Ascending aorta (tissue), 2 donors: Measurements from ENCODE around the gene NBPF9. TPM values are rescaled to one million over a fixed set of nuclear protein-coding genes. Genes with fewer than 3 reads are reported as not detected.
"Not testable (repeated sequence)": the region's sequence is repeated elsewhere in the genome, so short reads cannot be mapped to it uniquely, and the experiment has no call there.

Source experiments
- DNase-seq, 2 donors: peaks; one replicate each; pipeline ENCODE4 v3.0.0-alpha.2; 2019; ENCODE audit warnings: low spot score in 2 of 2
- H3K27ac ChIP-seq, 2 donors: fragments of 200-600 bp; sonication (generic); one replicate each; pipeline ENCODE4 v1.5.1; 2016 to 2017; ENCODE audit warnings: mild to moderate bottlenecking in 1 of 2
- H3K27me3 ChIP-seq: fragments of 200-600 bp; sonication (generic); one replicate; pipeline ENCODE4 v1.5.1; 2017
- H3K36me3 ChIP-seq, 2 donors: fragments of 200-600 bp; sonication (generic); one replicate each; pipeline ENCODE4 v1.5.1; 2016
- H3K4me1 ChIP-seq, 2 donors: fragments of 200-600 bp; sonication (generic); one replicate each; pipeline ENCODE4 v1.5.1; 2016 to 2017; ENCODE audit warnings: mild to moderate bottlenecking in 1 of 2
- H3K4me3 ChIP-seq, 2 donors: fragments of 200-600 bp; sonication (generic); one replicate each; pipeline ENCODE4 v1.5.1; 2016 to 2017; ENCODE audit warnings: mild to moderate bottlenecking in 1 of 2
- H3K9me3 ChIP-seq, 2 donors: fragments of 200-600 bp; sonication (generic); one replicate each; pipeline ENCODE4 v1.5.1; 2016
- intact Hi-C: fragments of 100-400 bp; cut with DNase I; formaldehyde crosslinking; loops from one replicate; pipeline ENCODE4 v1.15.1; 2023
- total RNA-seq: library from RNA; depleted of rRNA; stranded (reverse); fragments of >200 nt; gene quantifications from one replicate; pipeline ENCODE4 v1.1.0, GENCODE V29; 2016

Gene NBPF9
- total RNA-seq, 1 donor from 2014 or later: 17.5 TPM

DNA sequence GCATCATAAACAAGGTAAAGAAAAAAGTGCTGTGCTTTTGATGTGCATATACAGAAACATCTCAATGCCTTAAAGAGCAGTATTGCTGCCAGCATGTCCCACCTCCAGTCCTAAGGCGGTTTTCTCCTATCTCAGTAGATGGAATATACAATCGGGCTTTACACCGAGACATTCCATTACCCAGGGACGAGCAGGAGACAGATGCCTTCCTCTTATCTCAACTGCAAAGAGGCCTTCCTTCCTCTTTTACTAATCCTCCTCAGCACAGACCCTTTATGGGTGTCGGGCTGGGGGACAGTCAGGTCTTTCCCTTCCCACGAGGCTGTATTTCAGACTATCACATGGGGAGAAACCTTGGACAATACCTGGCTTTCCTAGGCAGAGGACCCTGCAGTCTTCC, 10.2 kb downstream of the NBPF9 start:
- intact Hi-C loops, H3K4me3 ChIP-seq, DNase-seq, H3K27me3 ChIP-seq, H3K9me3 ChIP-seq, H3K27ac ChIP-seq, H3K4me1 ChIP-seq, H3K36me3 ChIP-seq: not testable (repeated sequence)

- H3K4me3 ChIP-seq, intact Hi-C loops, H3K27me3 ChIP-seq, H3K9me3 ChIP-seq, H3K4me1 ChIP-seq, H3K27ac ChIP-seq, DNase-seq, H3K36me3 ChIP-seq: not testable (repeated sequence)
Measured at GRCh38 chr1:149075505-149076127, 27.7 kb downstream of the NBPF9 start.

- DNase-seq, H3K36me3 ChIP-seq, H3K9me3 ChIP-seq, H3K4me3 ChIP-seq, H3K4me1 ChIP-seq, H3K27me3 ChIP-seq, H3K27ac ChIP-seq, intact Hi-C loops: not testable (repeated sequence)
Measured at GRCh38 chr1:149064611-149065010, 38.7 kb downstream of the NBPF9 start.

DNA sequence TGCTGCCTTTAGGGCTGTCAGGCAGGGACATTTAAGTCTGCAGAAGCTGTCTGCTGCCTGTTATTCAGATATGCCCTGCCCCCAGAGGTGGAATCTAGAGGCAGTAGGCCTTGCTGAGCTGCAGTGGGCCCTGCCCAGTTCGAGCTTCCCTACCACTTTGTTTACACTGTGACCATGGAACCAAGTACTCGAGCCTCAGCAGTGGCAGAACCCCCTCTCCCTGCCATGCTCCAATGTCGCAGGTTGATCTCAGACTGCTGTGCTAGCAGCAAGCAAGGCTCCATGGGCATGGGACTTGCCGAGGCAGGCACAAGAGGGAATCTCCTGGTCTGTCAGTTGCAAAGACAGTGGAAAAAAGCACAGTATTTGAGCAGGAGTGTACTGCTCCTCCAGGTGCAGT, 60.3 kb downstream of the NBPF9 start:
- DNase-seq, H3K27me3 ChIP-seq, H3K4me1 ChIP-seq, intact Hi-C loops, H3K27ac ChIP-seq, H3K4me3 ChIP-seq, H3K36me3 ChIP-seq, H3K9me3 ChIP-seq: not testable (repeated sequence)

- H3K27ac ChIP-seq, H3K27me3 ChIP-seq, H3K4me1 ChIP-seq, H3K36me3 ChIP-seq, H3K4me3 ChIP-seq, H3K9me3 ChIP-seq, DNase-seq, intact Hi-C loops: not testable (repeated sequence)
Measured at GRCh38 chr1:149033916-149034315, 69.4 kb downstream of the NBPF9 start.

DNA sequence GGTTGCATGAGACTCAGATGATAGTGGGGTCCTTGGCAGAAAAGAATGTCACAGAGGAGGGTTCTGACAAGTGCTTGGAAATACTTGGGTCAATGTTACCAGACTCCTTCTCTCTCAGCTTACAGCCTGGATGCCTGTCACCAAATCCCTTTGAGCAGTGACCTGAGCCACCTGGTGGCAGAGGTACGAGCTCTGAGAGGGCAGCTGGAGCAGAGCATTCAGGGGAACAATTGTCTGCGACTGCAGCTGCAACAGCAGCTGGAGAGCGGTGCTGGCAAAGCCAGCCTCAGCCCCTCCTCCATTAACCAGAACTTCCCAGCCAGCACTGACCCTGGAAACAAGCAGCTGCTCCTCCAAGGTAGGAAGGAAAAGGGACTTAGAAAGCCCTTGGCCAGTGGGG, 79.0 kb downstream of the NBPF9 start:
- H3K36me3 ChIP-seq, H3K4me1 ChIP-seq, H3K4me3 ChIP-seq, DNase-seq, H3K9me3 ChIP-seq, H3K27me3 ChIP-seq, H3K27ac ChIP-seq, intact Hi-C loops: not testable (repeated sequence)

DNA sequence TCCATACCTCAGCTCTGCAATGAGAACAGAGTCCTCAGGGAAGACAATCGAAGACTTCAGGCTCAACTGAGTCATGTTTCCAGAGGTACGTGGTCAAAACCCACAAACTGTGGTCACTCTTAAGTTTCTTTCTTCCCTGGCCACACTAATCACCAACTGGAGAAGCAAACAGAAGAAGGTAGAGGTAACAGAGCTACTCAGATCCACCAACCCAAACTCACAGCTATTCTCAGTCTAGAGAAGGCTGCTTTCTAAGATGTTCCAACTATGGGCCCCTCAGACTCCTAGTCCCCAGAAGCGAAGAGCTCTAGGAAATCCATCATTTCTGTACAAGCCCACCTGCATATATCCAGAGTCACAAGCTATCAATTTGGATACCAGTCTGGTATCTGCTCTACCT, 84.8 kb downstream of the NBPF9 start:
- H3K27ac ChIP-seq, intact Hi-C loops, H3K4me3 ChIP-seq, H3K9me3 ChIP-seq, DNase-seq, H3K27me3 ChIP-seq, H3K4me1 ChIP-seq, H3K36me3 ChIP-seq: not testable (repeated sequence)

- H3K9me3 ChIP-seq, H3K27me3 ChIP-seq, H3K36me3 ChIP-seq, H3K4me1 ChIP-seq, H3K4me3 ChIP-seq, intact Hi-C loops, H3K27ac ChIP-seq, DNase-seq: not testable (repeated sequence)
Measured at GRCh38 chr1:149016626-149017025, 86.7 kb downstream of the NBPF9 start.

DNA sequence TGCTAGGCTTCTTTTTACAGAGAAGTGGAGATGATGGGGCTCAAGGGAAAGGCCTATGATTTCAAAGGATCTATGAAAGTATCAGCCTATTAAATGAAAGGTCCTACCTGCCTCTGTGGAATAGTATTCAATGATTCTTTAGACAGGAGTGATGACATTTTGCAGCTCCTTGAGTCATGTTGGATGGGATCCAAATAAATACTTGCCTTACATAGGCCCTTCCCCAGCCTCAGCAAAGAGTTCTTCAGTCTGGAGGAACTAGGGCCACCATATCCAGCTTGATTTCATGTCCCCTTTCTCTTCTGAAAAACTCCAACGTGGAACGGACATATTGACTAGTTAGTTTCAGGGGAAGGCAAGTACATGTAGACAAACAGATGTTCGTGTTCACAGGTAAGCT, 87.8 kb downstream of the NBPF9 start:
- intact Hi-C loops, DNase-seq: not testable (repeated sequence)

GRCh38 chr1:149013513-149013912, 89.8 kb downstream of the NBPF9 start:
- not testable (repeated sequence) for DNase-seq, H3K27me3 ChIP-seq

More for the DNA sequence above, 87.8 kb downstream of the NBPF9 start:
- not testable (repeated sequence) for H3K9me3 ChIP-seq, H3K36me3 ChIP-seq, H3K4me3 ChIP-seq, H3K4me1 ChIP-seq, H3K27me3 ChIP-seq, H3K27ac ChIP-seq

GRCh38 chr1:149012599-149012998, 90.8 kb downstream of the NBPF9 start:
- H3K27ac ChIP-seq, H3K4me1 ChIP-seq, H3K9me3 ChIP-seq, H3K27me3 ChIP-seq, H3K36me3 ChIP-seq, intact Hi-C loops, DNase-seq, H3K4me3 ChIP-seq: not testable (repeated sequence)

More at GRCh38 chr1:149013513-149013912, 89.8 kb downstream of the NBPF9 start:
- H3K4me1 ChIP-seq, H3K36me3 ChIP-seq, H3K27ac ChIP-seq, intact Hi-C loops, H3K4me3 ChIP-seq, H3K9me3 ChIP-seq: not testable (repeated sequence)

GRCh38 chr1:149009761-149010160, 93.6 kb downstream of the NBPF9 start:
- H3K36me3 ChIP-seq, DNase-seq, H3K27me3 ChIP-seq, intact Hi-C loops, H3K4me3 ChIP-seq, H3K4me1 ChIP-seq, H3K27ac ChIP-seq, H3K9me3 ChIP-seq: not testable (repeated sequence)

- intact Hi-C loops, H3K4me1 ChIP-seq, H3K4me3 ChIP-seq, H3K36me3 ChIP-seq, DNase-seq, H3K9me3 ChIP-seq, H3K27me3 ChIP-seq, H3K27ac ChIP-seq: not testable (repeated sequence)
Measured at GRCh38 chr1:149008769-149009168, 94.6 kb downstream of the NBPF9 start.

GRCh38 chr1:149008326-149008725, 95.0 kb downstream of the NBPF9 start:
- H3K27ac ChIP-seq, intact Hi-C loops, H3K36me3 ChIP-seq, H3K9me3 ChIP-seq, H3K4me3 ChIP-seq, DNase-seq, H3K27me3 ChIP-seq, H3K4me1 ChIP-seq: not testable (repeated sequence)
